GM18951 (cell line): ENCODE results near the gene ZNF414.
"Not testable (repeated sequence)": the region's sequence is repeated elsewhere in the genome, so short reads cannot be mapped to it uniquely, and the experiment has no call there.

Experiments used
- POLR2A ChIP-seq: IDR thresholded peaks from 4 replicates; pipeline ENCODE4 v1.6.1; 2011; ENCODE audit warnings: mild to moderate bottlenecking; ENCODE audit not compliant: insufficient read length, insufficient read depth; ENCODE audit errors: extremely low read depth
- in situ Hi-C: fragments of 300-500 bp; cut with MboI; formaldehyde crosslinking; loops from one replicate; pipeline ENCODE4 v1.12.0; 2022; ENCODE audit warnings: low sequenced_read_pairs, mixed read lengths, inconsistent platforms; ENCODE audit not compliant: unreplicated experiment

Gene ZNF414

DNA sequence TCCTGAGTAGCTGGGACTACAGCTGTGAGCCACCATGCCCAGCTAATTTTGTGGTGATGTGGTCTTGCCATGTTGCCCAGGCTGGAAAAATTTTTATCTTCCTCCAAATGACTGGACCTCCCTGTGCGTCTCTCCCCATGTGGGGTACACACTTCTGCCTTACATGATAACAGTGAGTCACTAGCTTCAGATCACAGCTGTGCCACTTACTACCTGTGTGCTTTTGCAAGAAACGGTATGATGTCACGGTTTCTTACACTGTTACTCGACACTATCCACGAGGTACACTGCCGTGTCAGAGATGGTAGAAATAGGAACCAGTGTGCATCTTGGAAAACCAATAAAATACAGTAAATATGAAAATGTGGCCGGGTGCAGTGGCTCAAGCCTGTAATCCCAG lies 17.5 kb upstream of the ZNF414 start:
- in situ Hi-C loops: no loop called here
- TF ChIP-seq POLR2A: no peak

DNA sequence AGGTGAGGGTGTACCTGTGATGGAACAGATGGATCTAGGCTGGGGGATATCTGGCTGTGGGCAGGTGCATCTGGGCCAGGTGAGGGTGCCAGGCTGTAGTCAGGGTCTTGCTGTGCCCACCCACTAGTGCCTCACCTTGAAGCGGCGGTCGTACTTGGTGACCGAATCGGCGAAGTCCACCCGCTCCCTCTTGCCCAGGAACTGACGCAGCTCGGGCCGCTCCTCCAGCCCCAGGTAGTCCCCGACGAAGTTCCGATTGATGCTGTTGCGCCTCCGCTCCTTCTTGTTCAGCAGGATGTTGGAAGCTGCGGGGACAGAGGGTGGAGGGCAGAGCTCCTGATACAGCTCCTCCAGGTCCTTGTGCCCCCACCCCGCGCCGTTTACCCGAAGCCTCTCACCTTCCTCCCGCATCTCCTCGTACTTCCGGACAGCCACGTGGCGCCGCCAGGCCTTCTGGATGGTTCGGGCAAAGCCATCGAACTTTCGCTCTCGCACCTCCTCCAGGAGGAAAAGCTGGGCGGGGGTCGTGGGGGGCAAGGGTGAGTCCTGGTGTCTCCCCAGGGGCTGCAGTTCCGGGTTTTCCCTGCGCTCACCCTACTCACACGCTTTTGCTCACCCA lies 16.2 kb upstream of the ZNF414 start:
- in situ Hi-C loops: no loop called here
- TF ChIP-seq POLR2A: no peak

DNA sequence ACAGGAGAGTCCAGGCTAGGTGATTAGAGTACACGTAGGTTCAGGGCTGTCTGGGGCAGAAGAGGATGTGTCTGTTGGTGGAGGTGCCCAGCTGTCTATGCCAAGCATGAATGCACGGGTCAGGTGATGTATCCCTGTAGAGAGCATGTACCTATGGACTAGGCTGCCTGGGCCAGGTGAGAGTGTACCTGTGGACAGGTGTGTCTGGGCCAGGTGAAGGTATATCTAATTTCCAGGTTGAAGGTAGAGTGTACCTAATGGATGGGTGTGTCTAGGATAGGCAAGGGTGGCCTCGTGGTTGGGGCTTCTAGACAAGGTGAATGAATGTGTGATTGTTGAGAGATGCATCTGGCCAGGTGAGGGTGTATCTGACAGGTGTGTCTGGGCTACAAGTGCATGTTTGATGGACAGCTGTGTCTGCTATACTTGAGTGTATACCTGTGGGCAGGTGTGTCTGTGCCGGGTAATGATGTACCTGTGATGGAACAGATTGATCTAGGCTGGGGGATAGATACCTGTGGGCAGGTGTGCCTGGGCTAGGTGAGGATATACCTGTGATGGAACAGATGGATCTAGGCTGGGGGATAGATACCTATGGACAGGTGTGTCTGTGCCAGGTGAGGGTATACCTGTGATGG lies 15.5 kb upstream of the ZNF414 start:
- in situ Hi-C loops: no loop called here
- no peak for TF ChIP-seq POLR2A

DNA sequence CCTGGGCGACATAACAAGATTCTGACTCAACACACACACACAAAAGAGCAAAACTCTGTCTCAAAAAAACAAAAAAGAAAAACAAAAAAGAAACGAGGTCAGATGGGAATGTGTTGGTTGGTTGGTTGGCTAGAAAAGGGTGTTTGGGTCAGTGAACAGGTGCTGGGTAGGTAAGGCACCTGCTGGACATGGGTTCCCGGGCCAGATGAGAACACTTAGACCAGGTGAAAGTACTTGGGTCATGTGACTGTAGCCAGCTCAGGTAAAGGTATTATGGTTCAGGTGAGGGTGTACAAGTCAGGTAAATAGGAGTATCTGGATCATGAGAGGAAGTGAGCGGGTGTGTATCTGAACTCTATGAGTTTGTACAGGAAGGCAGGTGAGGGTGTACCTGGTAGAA lies 14.5 kb upstream of the ZNF414 start:
- no peak for TF ChIP-seq POLR2A
- in situ Hi-C loops: no loop called here

DNA sequence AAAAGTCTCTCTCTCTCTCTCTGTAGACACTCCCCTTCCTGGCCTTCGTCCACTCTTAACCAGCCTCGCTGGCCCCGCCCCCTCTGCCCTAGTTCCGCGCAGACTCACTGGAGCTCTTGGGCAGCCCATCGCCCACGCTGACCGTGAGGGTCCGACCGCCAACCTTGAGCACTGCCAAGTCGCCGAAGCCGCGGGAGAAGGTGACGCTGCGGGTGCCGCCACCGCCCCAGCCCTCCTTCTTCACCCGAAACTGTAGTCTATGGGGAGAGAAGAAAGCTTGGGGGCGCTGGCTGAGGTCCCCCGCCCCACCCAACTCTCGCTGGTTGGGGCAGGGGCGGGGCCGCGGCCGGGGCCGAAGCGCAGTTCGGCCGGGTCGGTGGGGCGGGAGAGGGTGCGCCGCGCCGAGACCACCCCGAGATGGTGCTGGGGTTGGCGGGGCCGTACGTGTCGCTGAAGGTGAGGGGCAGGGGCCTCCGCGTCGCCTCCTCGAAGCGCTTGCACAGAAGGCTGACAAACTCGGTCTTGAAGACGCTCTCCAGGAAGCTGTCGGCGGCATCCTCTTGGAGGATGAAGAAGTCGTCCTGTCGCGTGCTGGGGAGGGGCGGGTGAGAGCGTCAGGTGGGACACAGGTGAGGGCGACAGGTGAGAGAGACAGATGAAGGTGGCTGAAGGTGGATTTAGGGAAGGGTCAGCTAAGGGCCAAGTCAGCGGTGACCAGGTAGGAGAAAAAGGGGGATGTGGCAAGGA lies 12.6 kb upstream of the ZNF414 start:
- no peak for TF ChIP-seq POLR2A
- in situ Hi-C loops: no loop called here

DNA sequence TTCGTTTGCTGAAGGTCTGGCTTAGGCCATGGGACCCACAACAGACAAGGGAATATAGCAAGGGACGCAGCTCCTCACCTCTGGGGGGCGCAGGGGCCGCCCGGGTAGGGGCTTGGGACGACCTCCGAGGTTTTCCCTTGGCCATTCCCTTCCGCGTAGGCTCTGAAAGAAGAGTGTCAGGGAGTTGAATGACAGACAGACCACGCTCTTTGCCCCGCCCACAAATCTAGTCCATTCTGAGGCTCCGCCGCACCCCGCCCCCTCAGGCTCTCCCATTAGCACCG lies 11.4 kb upstream of the ZNF414 start:
- in situ Hi-C loops: no loop called here
- no peak for TF ChIP-seq POLR2A

DNA sequence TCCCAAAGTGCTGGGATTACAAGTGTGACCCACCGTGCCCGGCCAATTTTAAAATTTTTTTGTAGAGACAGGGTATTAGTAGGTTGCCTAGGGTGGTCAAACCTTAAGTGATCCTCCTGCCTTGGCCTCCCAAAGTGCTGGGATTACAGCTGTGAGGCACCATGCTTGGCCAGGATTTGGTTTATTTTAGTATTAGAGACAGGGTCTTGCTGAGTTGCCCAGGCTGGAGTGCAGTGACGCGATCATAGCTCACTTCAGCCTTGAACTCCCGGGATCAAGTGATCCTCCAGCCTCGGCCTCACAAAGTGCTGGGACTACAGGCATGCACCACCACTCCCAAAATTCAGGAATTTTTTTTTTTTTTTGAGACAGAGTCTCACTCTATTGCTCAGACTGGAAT lies 5.4 kb upstream of the ZNF414 start:
- TF ChIP-seq POLR2A: no peak
- in situ Hi-C loops: no loop called here

DNA sequence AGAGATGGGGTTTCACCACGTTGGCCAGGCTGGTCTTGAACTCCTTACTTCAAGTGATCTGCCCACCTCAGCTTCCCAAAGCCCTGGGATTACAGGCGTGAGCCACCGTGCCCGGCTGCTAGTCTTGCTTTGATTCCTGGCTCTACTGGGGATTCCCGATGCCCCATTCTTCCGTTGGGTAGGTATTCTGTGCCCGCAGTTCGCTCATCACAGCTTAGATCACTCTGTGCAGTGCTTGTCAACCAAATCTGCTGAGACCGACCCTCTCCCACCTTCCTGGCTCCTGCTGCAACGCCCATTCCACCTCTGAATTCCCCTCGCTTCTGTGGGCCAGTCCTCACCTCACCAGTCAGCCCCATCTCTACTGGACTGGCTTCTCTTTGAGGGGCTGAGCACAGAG lies 4.6 kb upstream of the ZNF414 start:
- in situ Hi-C loops: no loop called here
- TF ChIP-seq POLR2A: no peak

DNA sequence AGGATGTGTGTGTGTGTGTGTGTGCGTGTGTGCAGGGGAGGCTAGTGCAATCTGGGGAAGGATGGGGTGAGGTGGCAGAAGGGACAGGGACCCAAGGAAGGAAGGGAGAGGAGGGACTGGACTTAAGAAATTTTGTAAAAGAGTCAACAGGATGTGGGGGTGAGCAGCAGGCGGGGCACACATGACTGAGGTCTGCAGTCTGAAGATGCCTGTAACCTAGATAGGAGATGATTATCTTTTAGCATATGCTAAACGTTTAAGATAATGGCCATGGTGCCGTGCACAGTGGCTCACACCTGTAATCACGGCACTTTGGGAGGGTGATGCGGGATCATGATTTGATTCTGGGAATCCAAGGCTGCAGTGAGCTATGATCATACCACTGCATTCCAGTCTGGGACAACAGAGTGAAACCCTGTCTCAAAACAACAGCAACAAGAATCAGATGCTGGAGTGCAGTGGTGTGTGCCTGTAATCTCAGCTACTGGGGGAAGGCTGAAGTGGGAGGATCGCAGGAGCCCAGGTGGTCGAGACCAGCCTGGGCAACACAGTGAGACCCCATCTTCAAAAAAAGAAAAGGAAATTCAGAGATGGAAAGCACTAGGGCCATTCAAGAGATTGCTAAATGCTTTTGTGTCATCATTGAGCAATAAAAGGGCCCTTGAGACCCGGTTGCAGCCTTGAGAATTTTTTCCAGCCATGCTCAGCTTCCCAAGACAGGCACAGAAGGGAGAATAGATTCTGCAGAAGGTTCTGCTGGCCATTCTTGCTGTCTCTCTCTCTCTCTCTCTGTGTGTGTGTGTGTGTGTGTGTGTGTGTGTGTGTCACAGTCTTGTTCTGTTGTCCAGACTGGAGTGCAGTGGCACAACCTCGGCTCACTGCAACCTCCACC lies 3.8 kb upstream of the ZNF414 start:
- in situ Hi-C loops: no loop called here
- TF ChIP-seq POLR2A: no peak

DNA sequence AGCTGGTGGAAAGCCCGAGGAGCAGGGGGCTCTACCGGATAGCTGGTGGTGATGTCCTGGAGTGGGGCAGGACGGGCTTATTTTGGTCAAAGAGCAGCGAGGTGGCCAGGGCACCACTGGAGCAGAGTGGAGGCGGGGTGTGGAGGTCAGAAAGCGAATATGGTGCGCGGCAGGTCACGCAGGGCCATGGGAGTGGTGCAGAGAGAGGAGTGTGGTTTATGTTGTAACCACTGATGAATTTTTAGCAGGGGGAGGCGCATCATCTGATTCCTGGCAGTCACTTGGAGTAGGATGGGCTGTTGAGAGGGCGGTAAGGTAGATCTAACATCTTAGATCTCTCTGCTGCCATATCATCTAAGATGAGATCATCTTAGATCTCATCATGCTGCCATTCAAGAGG lies 1.4 kb upstream of the ZNF414 start:
- in situ Hi-C loops: no loop called here
- no peak for TF ChIP-seq POLR2A

DNA sequence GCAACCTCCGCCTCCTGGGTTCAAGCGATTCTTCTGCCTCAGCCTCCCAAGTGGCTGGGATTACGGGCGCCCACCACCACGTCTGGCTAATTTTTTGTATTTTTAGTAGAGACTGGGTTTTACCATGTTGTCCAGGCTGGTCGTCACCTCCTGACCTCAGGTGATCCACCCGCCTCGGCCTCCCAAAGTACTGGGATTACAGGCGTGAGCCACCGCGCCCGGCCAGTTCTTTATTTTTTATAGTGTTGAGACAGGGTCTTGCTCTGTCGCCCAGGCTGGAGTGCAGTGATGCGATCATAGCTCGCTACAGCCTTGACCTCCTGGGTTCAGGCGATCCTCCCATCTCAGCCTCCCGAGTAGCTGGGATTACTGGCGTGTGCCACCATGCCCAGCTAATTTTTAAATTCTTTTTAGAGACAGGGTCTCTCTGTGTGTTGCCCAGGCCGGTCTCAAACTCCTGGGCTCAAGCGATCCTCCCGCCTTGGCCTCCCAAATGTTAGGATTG lies 590 bp upstream of the ZNF414 start:
- in situ Hi-C loops: not testable (repeated sequence)

DNA sequence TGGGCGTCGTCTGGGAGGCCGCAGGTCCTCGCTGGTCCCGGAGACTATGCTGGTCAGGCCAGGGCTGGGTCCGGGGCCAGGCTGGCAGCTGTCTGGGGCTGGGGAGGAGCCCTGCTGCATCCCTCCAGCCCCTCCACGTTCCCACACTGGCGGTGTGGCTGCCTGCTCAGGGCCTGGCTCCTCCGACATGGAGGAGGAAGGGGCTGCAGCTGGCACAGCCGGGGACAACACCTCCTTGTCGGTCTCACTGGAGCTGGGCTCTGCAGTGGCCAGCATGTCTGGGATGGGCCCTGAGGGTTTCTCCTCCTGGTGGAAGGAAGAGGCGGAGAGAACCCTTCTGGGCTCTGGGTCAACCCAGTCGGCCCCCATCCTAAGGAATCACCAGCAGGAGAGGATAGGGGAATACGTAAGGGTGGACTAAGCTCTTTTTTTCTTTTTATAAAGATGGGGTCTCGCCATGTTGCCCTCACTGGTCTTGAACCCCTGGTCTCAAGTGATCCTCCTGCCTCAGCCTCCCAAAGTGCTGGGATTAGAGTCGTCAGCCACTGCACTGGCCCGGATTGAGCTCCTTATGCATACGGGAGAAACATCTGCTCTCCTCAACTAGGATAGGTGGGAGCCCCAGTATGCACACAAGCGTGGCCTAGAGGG lies 806 bp downstream of the ZNF414 start:
- no peak for TF ChIP-seq POLR2A
- in situ Hi-C loops: no loop called here
